GM23338 (cell line): Measurements from ENCODE around the gene CD3G. TPM values are rescaled to one million over a fixed set of nuclear protein-coding genes. Genes with fewer than 3 reads are reported as not detected.

ENCODE experiments used
- ATAC-seq: fragments of 200-7000 bp; cut with Tn5 transposase; 3 replicates; pipeline ENCODE4 v1.9.1; 2020
- DNase-seq: peaks from one replicate; pipeline ENCODE4 v3.0.0-alpha.2; 2015; ENCODE audit warnings: low spot score
- H2AFZ ChIP-seq: fragments of 200-600 bp; sonication (generic); 2 replicates; pipeline ENCODE4 v1.8.0; 2016; ENCODE audit warnings: antibody characterized with exemption, mild to moderate bottlenecking, moderate library complexity
- H3F3A ChIP-seq: fragments of 200-600 bp; sonication (generic); replicated peaks from 2 replicates; pipeline ENCODE4 v1.8.0; 2017; ENCODE audit warnings: antibody characterized with exemption, mixed run types, low read depth
- H3K27ac ChIP-seq: fragments of 200-600 bp; sonication (generic); 2 replicates; pipeline ENCODE4 v1.6.1; 2016; ENCODE audit warnings: low read depth
- H3K27me3 ChIP-seq: fragments of 200-600 bp; sonication (generic); 2 replicates; pipeline ENCODE4 v1.8.0; 2016; ENCODE audit warnings: mild to moderate bottlenecking, mixed run types, moderate library complexity; ENCODE audit not compliant: insufficient read depth
- H3K36me3 ChIP-seq: fragments of 200-600 bp; sonication (generic); 2 replicates; pipeline ENCODE4 v1.8.0; 2016; ENCODE audit warnings: mild to moderate bottlenecking; ENCODE audit not compliant: insufficient read depth
- H3K4me1 ChIP-seq: fragments of 200-600 bp; sonication (generic); 2 replicates; pipeline ENCODE4 v1.8.0; 2016; ENCODE audit warnings: mild to moderate bottlenecking, moderate library complexity; ENCODE audit not compliant: insufficient read depth
- H3K4me2 ChIP-seq: fragments of 200-600 bp; sonication (generic); 2 replicates; pipeline ENCODE4 v1.7.1; 2017; ENCODE audit warnings: mixed run types
- H3K4me3 ChIP-seq: fragments of 200-600 bp; sonication (generic); 2 replicates; pipeline ENCODE4 v1.6.1; 2016; ENCODE audit warnings: mixed run types
- H3K79me2 ChIP-seq: fragments of 200-600 bp; sonication (generic); replicated peaks from 2 replicates; pipeline ENCODE4 v1.8.0; 2017; ENCODE audit warnings: mild to moderate bottlenecking; ENCODE audit not compliant: insufficient read depth
- H3K9me2 ChIP-seq: fragments of 200-600 bp; sonication (generic); 2 replicates; pipeline ENCODE4 v1.8.0; 2017; ENCODE audit not compliant: insufficient read depth
- H4K20me1 ChIP-seq: fragments of 200-600 bp; sonication (generic); replicated peaks from 2 replicates; pipeline ENCODE4 v1.8.0; 2017; ENCODE audit warnings: mild to moderate bottlenecking; ENCODE audit not compliant: insufficient read depth
- H3K27ac Mint-ChIP-seq: 2 replicates; pipeline ENCODE4 v1.8.0; 2020; ENCODE audit warnings: inconsistent platforms, mild to moderate bottlenecking, moderate library complexity, mixed read lengths
- H3K27me3 Mint-ChIP-seq: 3 replicates; pipeline ENCODE4 v1.8.0; 2022; ENCODE audit warnings: low read depth, mild to moderate bottlenecking, moderate library complexity, mixed read lengths, inconsistent platforms; ENCODE audit not compliant: insufficient read depth, poor library complexity
- H3K36me3 Mint-ChIP-seq: 3 replicates; pipeline ENCODE4 v1.8.0; 2021; ENCODE audit warnings: low read depth, mild to moderate bottlenecking, inconsistent platforms, moderate library complexity, mixed read lengths
- H3K4me1 Mint-ChIP-seq: 3 replicates; pipeline ENCODE4 v1.8.0; 2020; ENCODE audit warnings: mild to moderate bottlenecking, inconsistent platforms, mixed read lengths
- H3K4me3 Mint-ChIP-seq: 3 replicates; pipeline ENCODE4 v1.8.0; 2021; ENCODE audit warnings: moderate library complexity, mild to moderate bottlenecking, inconsistent platforms, mixed read lengths
- H3K9me3 Mint-ChIP-seq: 3 replicates; pipeline ENCODE4 v1.8.0; 2020; ENCODE audit warnings: moderate library complexity, mild to moderate bottlenecking, inconsistent platforms, mixed read lengths
- CREB1 ChIP-seq: fragments of 250-450 bp; sonication (Bioruptor Pico); IDR thresholded peaks from 2 replicates; pipeline ENCODE4 v1.5.0; 2020; ENCODE audit warnings: low read depth, mild to moderate bottlenecking, moderate library complexity
- EZH2 ChIP-seq: fragments of 200-600 bp; sonication (generic); IDR thresholded peaks from one replicate; pipeline ENCODE4 v1.8.0; 2017; ENCODE audit warnings: antibody characterized with exemption, mild to moderate bottlenecking, low read depth; ENCODE audit not compliant: unreplicated experiment
- EZH2phosphoT487 ChIP-seq: fragments of 200-600 bp; sonication (generic); IDR thresholded peaks from one replicate; pipeline ENCODE4 v1.8.1; 2018; ENCODE audit warnings: antibody characterized with exemption; ENCODE audit not compliant: unreplicated experiment
- JUNB ChIP-seq: IDR thresholded peaks from one replicate; pipeline ENCODE4 v1.6.1; 2016; ENCODE audit warnings: antibody characterized with exemption; ENCODE audit not compliant: unreplicated experiment
- NANOG ChIP-seq: IDR thresholded peaks from 2 replicates; pipeline ENCODE4 v1.6.1; 2016; ENCODE audit warnings: antibody characterized with exemption, borderline replicate concordance
- POLR2AphosphoS5 ChIP-seq: IDR thresholded peaks from 2 replicates; pipeline ENCODE4 v1.6.1; 2016; ENCODE audit warnings: antibody characterized with exemption, low read depth
- STAT1 ChIP-seq: IDR thresholded peaks from one replicate; pipeline ENCODE4 v1.6.1; 2016; ENCODE audit warnings: antibody characterized with exemption; ENCODE audit not compliant: unreplicated experiment
- ZNF114 ChIP-seq: fragments of 250-450 bp; sonication (Bioruptor Pico); IDR thresholded peaks from 2 replicates; pipeline ENCODE4 v1.5.0; 2020; ENCODE audit warnings: mild to moderate bottlenecking, moderate library complexity
- ZNF331 ChIP-seq: fragments of 250-450 bp; sonication (Bioruptor Pico); IDR thresholded peaks from 2 replicates; pipeline ENCODE4 v1.5.0; 2020; ENCODE audit warnings: low read depth, mild to moderate bottlenecking, moderate library complexity
- polyA plus RNA-seq: library from polyadenylated mRNA; unstranded; fragments of >200 nt; fragmentation: Nextera tagmentation; extraction: Ambion mirVana; gene quantifications from 2 replicates; pipeline ENCODE4 v1.2.1, GENCODE V29; 2016
- total RNA-seq: library from RNA; depleted of rRNA; stranded (reverse); fragments of >200 nt; shearing (Covaris generic); gene quantifications from 2 replicates; pipeline ENCODE4 v1.2.3, GENCODE V29; 2014
- TF ChIP-seq, protein P1 (sequence below): IDR thresholded peaks from one replicate; pipeline ENCODE4 v1.6.1; 2018; ENCODE audit warnings: antibody characterized with exemption; ENCODE audit not compliant: unreplicated experiment
- TF ChIP-seq, protein P2 (sequence below): fragments of 250-450 bp; sonication (Bioruptor Pico); IDR thresholded peaks from 2 replicates; pipeline ENCODE4 v1.5.0; 2020; ENCODE audit warnings: mild to moderate bottlenecking, moderate library complexity
- TF ChIP-seq, protein P3 (sequence below), 2 experiments: fragments of 200-600 bp in 1 of 2; sonication (generic) in 1 of 2; conservative IDR thresholded peaks; 2 replicates each; pipeline versions ENCODE4 v1.5.1 to v1.6.1; 2016 to 2017; ENCODE audit warnings: antibody characterized with exemption in 2 of 2, low read depth in 2 of 2, mild to moderate bottlenecking in 2 of 2, moderate library complexity in 1 of 2
- TF ChIP-seq, protein P4 (sequence below): IDR thresholded peaks from 2 replicates; pipeline ENCODE4 v1.6.1; 2016; ENCODE audit warnings: antibody characterized with exemption

CD3G gene
- total and polyA plus RNA-seq, 2 experiments from 2014 or later, result not detected

DNA sequence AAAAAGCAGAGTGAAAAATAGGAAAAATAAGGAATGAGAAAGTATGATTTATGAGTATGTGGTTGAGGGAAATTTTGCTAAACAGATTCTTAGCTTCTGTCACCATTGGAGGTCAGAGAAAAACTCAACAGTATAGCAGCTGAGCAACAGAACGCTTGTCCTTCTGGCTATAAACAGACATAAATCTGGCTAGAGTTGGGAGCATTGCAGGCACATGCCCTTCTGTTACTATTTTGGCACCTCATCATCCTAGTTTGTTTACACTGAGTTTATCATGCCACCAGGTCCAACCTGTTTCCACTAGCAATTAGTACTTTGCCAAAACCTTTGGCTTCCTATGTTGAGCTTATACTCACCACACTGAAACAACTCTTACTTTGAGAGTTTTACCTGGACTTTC lies 22.1 kb downstream of the CD3G start:
- H3K36me3 Mint-ChIP-seq, result peaks cover 33% of the 10 kb centered on the region
- H3K36me3 ChIP-seq, result peaks cover 25% of the 10 kb centered on the region
- TF ChIP-seq, protein P1, sequence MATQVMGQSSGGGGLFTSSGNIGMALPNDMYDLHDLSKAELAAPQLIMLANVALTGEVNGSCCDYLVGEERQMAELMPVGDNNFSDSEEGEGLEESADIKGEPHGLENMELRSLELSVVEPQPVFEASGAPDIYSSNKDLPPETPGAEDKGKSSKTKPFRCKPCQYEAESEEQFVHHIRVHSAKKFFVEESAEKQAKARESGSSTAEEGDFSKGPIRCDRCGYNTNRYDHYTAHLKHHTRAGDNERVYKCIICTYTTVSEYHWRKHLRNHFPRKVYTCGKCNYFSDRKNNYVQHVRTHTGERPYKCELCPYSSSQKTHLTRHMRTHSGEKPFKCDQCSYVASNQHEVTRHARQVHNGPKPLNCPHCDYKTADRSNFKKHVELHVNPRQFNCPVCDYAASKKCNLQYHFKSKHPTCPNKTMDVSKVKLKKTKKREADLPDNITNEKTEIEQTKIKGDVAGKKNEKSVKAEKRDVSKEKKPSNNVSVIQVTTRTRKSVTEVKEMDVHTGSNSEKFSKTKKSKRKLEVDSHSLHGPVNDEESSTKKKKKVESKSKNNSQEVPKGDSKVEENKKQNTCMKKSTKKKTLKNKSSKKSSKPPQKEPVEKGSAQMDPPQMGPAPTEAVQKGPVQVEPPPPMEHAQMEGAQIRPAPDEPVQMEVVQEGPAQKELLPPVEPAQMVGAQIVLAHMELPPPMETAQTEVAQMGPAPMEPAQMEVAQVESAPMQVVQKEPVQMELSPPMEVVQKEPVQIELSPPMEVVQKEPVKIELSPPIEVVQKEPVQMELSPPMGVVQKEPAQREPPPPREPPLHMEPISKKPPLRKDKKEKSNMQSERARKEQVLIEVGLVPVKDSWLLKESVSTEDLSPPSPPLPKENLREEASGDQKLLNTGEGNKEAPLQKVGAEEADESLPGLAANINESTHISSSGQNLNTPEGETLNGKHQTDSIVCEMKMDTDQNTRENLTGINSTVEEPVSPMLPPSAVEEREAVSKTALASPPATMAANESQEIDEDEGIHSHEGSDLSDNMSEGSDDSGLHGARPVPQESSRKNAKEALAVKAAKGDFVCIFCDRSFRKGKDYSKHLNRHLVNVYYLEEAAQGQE, result no peak
- TF ChIP-seq ZNF114 (CRISPR knock-in tag) (no peak), STAT1 (no peak), JUNB (no peak), EZH2 (no peak), NANOG (no peak), CREB1 (CRISPR knock-in tag) (no peak), POLR2AphosphoS5 (no peak), ZNF331 (no peak), EZH2phosphoT487 (no peak)
- TF ChIP-seq, protein P2, sequence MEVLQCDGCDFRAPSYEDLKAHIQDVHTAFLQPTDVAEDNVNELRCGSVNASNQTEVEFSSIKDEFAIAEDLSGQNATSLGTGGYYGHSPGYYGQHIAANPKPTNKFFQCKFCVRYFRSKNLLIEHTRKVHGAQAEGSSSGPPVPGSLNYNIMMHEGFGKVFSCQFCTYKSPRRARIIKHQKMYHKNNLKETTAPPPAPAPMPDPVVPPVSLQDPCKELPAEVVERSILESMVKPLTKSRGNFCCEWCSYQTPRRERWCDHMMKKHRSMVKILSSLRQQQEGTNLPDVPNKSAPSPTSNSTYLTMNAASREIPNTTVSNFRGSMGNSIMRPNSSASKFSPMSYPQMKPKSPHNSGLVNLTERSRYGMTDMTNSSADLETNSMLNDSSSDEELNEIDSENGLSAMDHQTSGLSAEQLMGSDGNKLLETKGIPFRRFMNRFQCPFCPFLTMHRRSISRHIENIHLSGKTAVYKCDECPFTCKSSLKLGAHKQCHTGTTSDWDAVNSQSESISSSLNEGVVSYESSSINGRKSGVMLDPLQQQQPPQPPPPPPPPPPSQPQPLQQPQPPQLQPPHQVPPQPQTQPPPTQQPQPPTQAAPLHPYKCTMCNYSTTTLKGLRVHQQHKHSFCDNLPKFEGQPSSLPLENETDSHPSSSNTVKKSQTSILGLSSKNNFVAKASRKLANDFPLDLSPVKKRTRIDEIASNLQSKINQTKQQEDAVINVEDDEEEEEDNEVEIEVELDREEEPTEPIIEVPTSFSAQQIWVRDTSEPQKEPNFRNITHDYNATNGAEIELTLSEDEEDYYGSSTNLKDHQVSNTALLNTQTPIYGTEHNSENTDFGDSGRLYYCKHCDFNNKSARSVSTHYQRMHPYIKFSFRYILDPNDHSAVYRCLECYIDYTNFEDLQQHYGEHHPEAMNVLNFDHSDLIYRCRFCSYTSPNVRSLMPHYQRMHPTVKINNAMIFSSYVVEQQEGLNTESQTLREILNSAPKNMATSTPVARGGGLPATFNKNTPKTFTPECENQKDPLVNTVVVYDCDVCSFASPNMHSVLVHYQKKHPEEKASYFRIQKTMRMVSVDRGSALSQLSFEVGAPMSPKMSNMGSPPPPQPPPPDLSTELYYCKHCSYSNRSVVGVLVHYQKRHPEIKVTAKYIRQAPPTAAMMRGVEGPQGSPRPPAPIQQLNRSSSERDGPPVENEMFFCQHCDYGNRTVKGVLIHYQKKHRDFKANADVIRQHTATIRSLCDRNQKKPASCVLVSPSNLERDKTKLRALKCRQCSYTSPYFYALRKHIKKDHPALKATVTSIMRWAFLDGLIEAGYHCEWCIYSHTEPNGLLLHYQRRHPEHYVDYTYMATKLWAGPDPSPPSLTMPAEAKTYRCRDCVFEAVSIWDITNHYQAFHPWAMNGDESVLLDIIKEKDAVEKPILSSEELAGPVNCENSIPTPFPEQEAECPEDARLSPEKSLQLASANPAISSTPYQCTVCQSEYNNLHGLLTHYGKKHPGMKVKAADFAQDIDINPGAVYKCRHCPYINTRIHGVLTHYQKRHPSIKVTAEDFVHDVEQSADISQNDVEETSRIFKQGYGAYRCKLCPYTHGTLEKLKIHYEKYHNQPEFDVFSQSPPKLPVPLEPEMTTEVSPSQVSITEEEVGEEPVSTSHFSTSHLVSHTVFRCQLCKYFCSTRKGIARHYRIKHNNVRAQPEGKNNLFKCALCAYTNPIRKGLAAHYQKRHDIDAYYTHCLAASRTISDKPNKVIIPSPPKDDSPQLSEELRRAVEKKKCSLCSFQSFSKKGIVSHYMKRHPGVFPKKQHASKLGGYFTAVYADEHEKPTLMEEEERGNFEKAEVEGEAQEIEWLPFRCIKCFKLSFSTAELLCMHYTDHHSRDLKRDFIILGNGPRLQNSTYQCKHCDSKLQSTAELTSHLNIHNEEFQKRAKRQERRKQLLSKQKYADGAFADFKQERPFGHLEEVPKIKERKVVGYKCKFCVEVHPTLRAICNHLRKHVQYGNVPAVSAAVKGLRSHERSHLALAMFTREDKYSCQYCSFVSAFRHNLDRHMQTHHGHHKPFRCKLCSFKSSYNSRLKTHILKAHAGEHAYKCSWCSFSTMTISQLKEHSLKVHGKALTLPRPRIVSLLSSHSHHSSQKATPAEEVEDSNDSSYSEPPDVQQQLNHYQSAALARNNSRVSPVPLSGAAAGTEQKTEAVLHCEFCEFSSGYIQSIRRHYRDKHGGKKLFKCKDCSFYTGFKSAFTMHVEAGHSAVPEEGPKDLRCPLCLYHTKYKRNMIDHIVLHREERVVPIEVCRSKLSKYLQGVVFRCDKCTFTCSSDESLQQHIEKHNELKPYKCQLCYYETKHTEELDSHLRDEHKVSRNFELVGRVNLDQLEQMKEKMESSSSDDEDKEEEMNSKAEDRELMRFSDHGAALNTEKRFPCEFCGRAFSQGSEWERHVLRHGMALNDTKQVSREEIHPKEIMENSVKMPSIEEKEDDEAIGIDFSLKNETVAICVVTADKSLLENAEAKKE (CRISPR knock-in tag), result no peak
- TF ChIP-seq, protein P3, sequence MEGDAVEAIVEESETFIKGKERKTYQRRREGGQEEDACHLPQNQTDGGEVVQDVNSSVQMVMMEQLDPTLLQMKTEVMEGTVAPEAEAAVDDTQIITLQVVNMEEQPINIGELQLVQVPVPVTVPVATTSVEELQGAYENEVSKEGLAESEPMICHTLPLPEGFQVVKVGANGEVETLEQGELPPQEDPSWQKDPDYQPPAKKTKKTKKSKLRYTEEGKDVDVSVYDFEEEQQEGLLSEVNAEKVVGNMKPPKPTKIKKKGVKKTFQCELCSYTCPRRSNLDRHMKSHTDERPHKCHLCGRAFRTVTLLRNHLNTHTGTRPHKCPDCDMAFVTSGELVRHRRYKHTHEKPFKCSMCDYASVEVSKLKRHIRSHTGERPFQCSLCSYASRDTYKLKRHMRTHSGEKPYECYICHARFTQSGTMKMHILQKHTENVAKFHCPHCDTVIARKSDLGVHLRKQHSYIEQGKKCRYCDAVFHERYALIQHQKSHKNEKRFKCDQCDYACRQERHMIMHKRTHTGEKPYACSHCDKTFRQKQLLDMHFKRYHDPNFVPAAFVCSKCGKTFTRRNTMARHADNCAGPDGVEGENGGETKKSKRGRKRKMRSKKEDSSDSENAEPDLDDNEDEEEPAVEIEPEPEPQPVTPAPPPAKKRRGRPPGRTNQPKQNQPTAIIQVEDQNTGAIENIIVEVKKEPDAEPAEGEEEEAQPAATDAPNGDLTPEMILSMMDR (conservative IDR thresholded peaks at IDR 0.05; ENCODE audit: low read depth in 2 of 2), result no peak
- TF ChIP-seq, protein P4, sequence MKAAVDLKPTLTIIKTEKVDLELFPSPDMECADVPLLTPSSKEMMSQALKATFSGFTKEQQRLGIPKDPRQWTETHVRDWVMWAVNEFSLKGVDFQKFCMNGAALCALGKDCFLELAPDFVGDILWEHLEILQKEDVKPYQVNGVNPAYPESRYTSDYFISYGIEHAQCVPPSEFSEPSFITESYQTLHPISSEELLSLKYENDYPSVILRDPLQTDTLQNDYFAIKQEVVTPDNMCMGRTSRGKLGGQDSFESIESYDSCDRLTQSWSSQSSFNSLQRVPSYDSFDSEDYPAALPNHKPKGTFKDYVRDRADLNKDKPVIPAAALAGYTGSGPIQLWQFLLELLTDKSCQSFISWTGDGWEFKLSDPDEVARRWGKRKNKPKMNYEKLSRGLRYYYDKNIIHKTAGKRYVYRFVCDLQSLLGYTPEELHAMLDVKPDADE, result no peak

More for the DNA sequence above, 22.1 kb downstream of the CD3G start:
- peaks cover 2% of the 10 kb centered on the region; the same call in 2 of the 3 replicates for H3K4me1 Mint-ChIP-seq
- H3F3A ChIP-seq, result 0 out of 2 replicates have a peak, but pooled peaks cover 3% of the 10 kb centered on the region
- H3K4me2 ChIP-seq, result no peak overlapping the region
- H3K4me3 Mint-ChIP-seq, result no peak overlapping the region
- H3K27me3 Mint-ChIP-seq, result peaks cover 3% of the 10 kb centered on the region
- H2AFZ ChIP-seq, result no peak overlapping the region
- H3K9me2 ChIP-seq, result no peaks in the 10 kb centered on the region
- peaks cover 6% of the 10 kb centered on the region for H4K20me1 ChIP-seq
- H3K27me3 ChIP-seq, result no peaks in the 10 kb centered on the region
- no peak overlapping the region for H3K27ac Mint-ChIP-seq
- DNase-seq, result no peak
- H3K4me3 ChIP-seq, result no peak overlapping the region
- no peak overlapping the region for H3K27ac ChIP-seq
- no peaks in the 10 kb centered on the region for H3K9me3 Mint-ChIP-seq
- no peak for ATAC-seq
- H3K4me1 ChIP-seq, result no peaks in the 10 kb centered on the region
- peaks cover 27% of the 10 kb centered on the region for H3K79me2 ChIP-seq
